Muscle layer of duodenum (tissue), 2 donors: ENCODE measurements around the gene NAALADL2.

Experiments
- H3K27ac ChIP-seq: one replicate; pipeline ENCODE4 v1.7.0; 2013; ENCODE audit warnings: mild to moderate bottlenecking, low read length
- H3K27me3 ChIP-seq: one replicate; pipeline ENCODE4 v1.7.0; 2013; ENCODE audit warnings: low read depth, mild to moderate bottlenecking, control low read depth, low read length
- H3K36me3 ChIP-seq, 2 donors: one replicate each; pipeline ENCODE4 v1.7.0; 2013; ENCODE audit warnings: low read length in 2 of 2, control low read depth in 1 of 2, mild to moderate bottlenecking in 1 of 2; ENCODE audit not compliant: insufficient read depth in 2 of 2, control insufficient read depth in 1 of 2
- H3K4me1 ChIP-seq, 2 donors: one replicate each; pipeline ENCODE4 v1.7.0; 2013; ENCODE audit warnings: low read length in 2 of 2, mild to moderate bottlenecking in 2 of 2, control low read depth in 1 of 2, moderate library complexity in 1 of 2; ENCODE audit not compliant: insufficient read depth in 2 of 2, control insufficient read depth in 1 of 2
- H3K4me3 ChIP-seq, 2 donors: one replicate each; pipeline ENCODE4 v1.7.0; 2013; ENCODE audit warnings: low read length in 2 of 2, low read depth in 1 of 2, mild to moderate bottlenecking in 1 of 2
- H3K9me3 ChIP-seq, 2 donors: one replicate each; pipeline ENCODE4 v1.7.0; 2013; ENCODE audit warnings: low read length in 2 of 2, control low read depth in 1 of 2, mild to moderate bottlenecking in 1 of 2; ENCODE audit not compliant: control insufficient read depth in 1 of 2
- donor health status: healthy.

The NAALADL2 gene

GRCh38 chr3:174951034-174951433, 91.9 kb downstream of the NAALADL2 start:
- Histone ChIP-seq H3K27ac (no peak overlapping the region), H3K4me3 (no peak overlapping the region), H3K27me3 (no peaks in the 10 kb centered on the region), H3K9me3 (no peaks in the 10 kb centered on the region), H3K4me1 (no peaks in the 10 kb centered on the region), H3K36me3 (no peaks in the 10 kb centered on the region)

- Histone ChIP-seq H3K4me1 (peaks cover 0 to under 1% of the 10 kb centered on the region in 2 donors), H3K27me3 (no peaks in the 10 kb centered on the region), H3K27ac (no peak overlapping the region), H3K36me3 (no peaks in the 10 kb centered on the region), H3K9me3 (no peaks in the 10 kb centered on the region), H3K4me3 (no peak overlapping the region)
Measured at GRCh38 chr3:174951498-174952005, 92.4 kb downstream of the NAALADL2 start.

GRCh38 chr3:174953068-174953467, 93.9 kb downstream of the NAALADL2 start:
- no peak overlapping the region for H3K4me3 ChIP-seq
- no peaks in the 10 kb centered on the region for H3K36me3 ChIP-seq
- H3K27me3 ChIP-seq, result no peaks in the 10 kb centered on the region
- H3K4me1 ChIP-seq, result peaks cover 0 to 14% of the 10 kb centered on the region in 2 donors
- H3K27ac ChIP-seq, result no peak overlapping the region
- H3K9me3 ChIP-seq, result no peaks in the 10 kb centered on the region

- no peak overlapping the region for H3K27ac ChIP-seq
- H3K4me3 ChIP-seq, result no peak overlapping the region
Measured at GRCh38 chr3:174955513-174956016, 96.4 kb downstream of the NAALADL2 start.

GRCh38 chr3:174957081-174957480, 97.9 kb downstream of the NAALADL2 start:
- no peak overlapping the region for H3K4me3 ChIP-seq
- H3K4me1 ChIP-seq, result peaks cover 0 to 18% of the 10 kb centered on the region in 2 donors
- no peaks in the 10 kb centered on the region for H3K9me3 ChIP-seq
- H3K27me3 ChIP-seq, result no peaks in the 10 kb centered on the region
- no peaks in the 10 kb centered on the region for H3K36me3 ChIP-seq
- H3K27ac ChIP-seq, result peak overlapping the region; percentile 26

More at GRCh38 chr3:174955513-174956016, 96.4 kb downstream of the NAALADL2 start:
- H3K4me1 ChIP-seq, result peaks cover 0 to 18% of the 10 kb centered on the region in 2 donors
- H3K27me3 ChIP-seq, result no peaks in the 10 kb centered on the region
- H3K36me3 ChIP-seq, result no peaks in the 10 kb centered on the region
- no peaks in the 10 kb centered on the region for H3K9me3 ChIP-seq

GRCh38 chr3:174957551-174958001, 98.4 kb downstream of the NAALADL2 start:
- Histone ChIP-seq H3K9me3 (no peaks in the 10 kb centered on the region), H3K27ac (peak overlapping the region; percentile 26), H3K4me1 (peaks cover 0 to 18% of the 10 kb centered on the region in 2 donors)

GRCh38 chr3:174958671-174959328, 99.7 kb downstream of the NAALADL2 start:
- no peak overlapping the region for H3K27ac ChIP-seq
- no peaks in the 10 kb centered on the region for H3K9me3 ChIP-seq
- H3K4me3 ChIP-seq, result no peak overlapping the region
- H3K4me1 ChIP-seq, result peaks cover 0 to 18% of the 10 kb centered on the region in 2 donors
- H3K27me3 ChIP-seq, result no peaks in the 10 kb centered on the region
- H3K36me3 ChIP-seq, result no peaks in the 10 kb centered on the region

More at GRCh38 chr3:174957551-174958001, 98.4 kb downstream of the NAALADL2 start:
- Histone ChIP-seq H3K27me3 (no peaks in the 10 kb centered on the region), H3K36me3 (no peaks in the 10 kb centered on the region), H3K4me3 (no peak overlapping the region)

- peaks cover 0 to 18% of the 10 kb centered on the region in 2 donors for H3K4me1 ChIP-seq
- no peaks in the 10 kb centered on the region for H3K36me3 ChIP-seq
- H3K27ac ChIP-seq, result no peak overlapping the region
- no peaks in the 10 kb centered on the region for H3K27me3 ChIP-seq
- no peaks in the 10 kb centered on the region for H3K9me3 ChIP-seq
- no peak overlapping the region for H3K4me3 ChIP-seq
Measured at GRCh38 chr3:174959556-174960065, 100.5 kb downstream of the NAALADL2 start.

GRCh38 chr3:174960898-174961297, 101.8 kb downstream of the NAALADL2 start:
- Histone ChIP-seq H3K27ac (no peak overlapping the region), H3K4me3 (no peak overlapping the region), H3K36me3 (no peaks in the 10 kb centered on the region), H3K9me3 (no peaks in the 10 kb centered on the region), H3K4me1 (peaks cover 0 to 18% of the 10 kb centered on the region in 2 donors), H3K27me3 (no peaks in the 10 kb centered on the region)

GRCh38 chr3:174973465-174973864, 114.3 kb downstream of the NAALADL2 start:
- Histone ChIP-seq H3K36me3 (no peaks in the 10 kb centered on the region), H3K4me1 (no peaks in the 10 kb centered on the region), H3K27me3 (no peaks in the 10 kb centered on the region), H3K27ac (no peak overlapping the region), H3K9me3 (no peaks in the 10 kb centered on the region), H3K4me3 (no peak overlapping the region)

GRCh38 chr3:174986685-174987084, 127.6 kb downstream of the NAALADL2 start:
- H3K27me3 ChIP-seq, result no peaks in the 10 kb centered on the region
- H3K4me3 ChIP-seq, result no peak overlapping the region
- H3K36me3 ChIP-seq, result no peaks in the 10 kb centered on the region
- H3K4me1 ChIP-seq, result no peaks in the 10 kb centered on the region
- no peak overlapping the region for H3K27ac ChIP-seq
- H3K9me3 ChIP-seq, result no peaks in the 10 kb centered on the region
